IPS DF 6.9 (cell line): Measurements from ENCODE around the gene BRD9.
"Not testable (repeated sequence)": the region's sequence is repeated elsewhere in the genome, so short reads cannot be mapped to it uniquely, and the experiment has no call there.

Source experiments
- DNase-seq: peaks from one replicate; pipeline ENCODE4 v3.0.0-alpha.2; 2013; ENCODE audit warnings: low read depth, low spot score
- H3K27ac ChIP-seq: one replicate; pipeline ENCODE4 v1.5.1; 2013; ENCODE audit warnings: low read length, control low read depth
- H3K27me3 ChIP-seq: 2 replicates; pipeline ENCODE4 v1.6.1; 2013; ENCODE audit warnings: mild to moderate bottlenecking, low read length; ENCODE audit not compliant: control insufficient read depth, insufficient read depth
- H3K36me3 ChIP-seq: 2 replicates; pipeline ENCODE4 v1.6.1; 2013; ENCODE audit warnings: low read length; ENCODE audit not compliant: control insufficient read depth, insufficient read depth
- H3K4me1 ChIP-seq: 2 replicates; pipeline ENCODE4 v1.6.1; 2013; ENCODE audit warnings: low read length; ENCODE audit not compliant: control insufficient read depth, insufficient read depth
- H3K4me3 ChIP-seq: 2 replicates; pipeline ENCODE4 v1.5.1; 2013; ENCODE audit warnings: mild to moderate bottlenecking, low read length
- H3K9me3 ChIP-seq: 2 replicates; pipeline ENCODE4 v1.6.1; 2013; ENCODE audit warnings: low read length, inconsistent platforms; ENCODE audit not compliant: control insufficient read depth, insufficient read depth
- WGBS: extraction: QIAGEN DNeasy Blood & Tissue Kit; methylation state at CpG from one replicate; pipeline ENCODE4 v1.1.7; 2013; ENCODE audit warnings: mixed read lengths, missing lambda C conversion rate; ENCODE audit not compliant: insufficient read length, insufficient coverage; 5-methylcytosine and 5-hydroxymethylcytosine counted together

Gene BRD9

GRCh38 chr5:932628-933250, 40.1 kb upstream of the BRD9 start:
- no peak overlapping the region for H3K27ac ChIP-seq
- no peak for DNase-seq
- H3K4me3 ChIP-seq, result no peak overlapping the region
- WGBS, result no CpG with 5 or more reads among the region's 4 CpGs
- H3K4me1 ChIP-seq, result no peaks in the 10 kb centered on the region
- H3K9me3 ChIP-seq, result no peaks in the 10 kb centered on the region
- no peaks in the 10 kb centered on the region for H3K27me3 ChIP-seq
- no peaks in the 10 kb centered on the region for H3K36me3 ChIP-seq

GRCh38 chr5:932151-932627, 39.6 kb upstream of the BRD9 start:
- H3K9me3 ChIP-seq, result no peaks in the 10 kb centered on the region
- H3K4me1 ChIP-seq, result no peaks in the 10 kb centered on the region
- H3K27ac ChIP-seq, result no peak overlapping the region
- H3K36me3 ChIP-seq, result no peaks in the 10 kb centered on the region
- H3K4me3 ChIP-seq, result no peak overlapping the region
- no peak for DNase-seq
- WGBS, result no CpG with 5 or more reads among the region's 8 CpGs
- no peaks in the 10 kb centered on the region for H3K27me3 ChIP-seq

- Histone ChIP-seq H3K9me3 (no peaks in the 10 kb centered on the region), H3K27me3 (peaks cover under 1% of the 10 kb centered on the region; the same call in 1 of the 2 replicates), H3K36me3 (no peaks in the 10 kb centered on the region), H3K4me3 (no peak overlapping the region), H3K27ac (no peak overlapping the region), H3K4me1 (no peaks in the 10 kb centered on the region)
- no peak for DNase-seq
- no CpG with 5 or more reads among the region's 13 CpGs for WGBS
Observed at GRCh38 chr5:931570-932145, 39.1 kb upstream of the BRD9 start.

GRCh38 chr5:930866-931265, 38.3 kb upstream of the BRD9 start:
- no CpG with 5 or more reads among the region's 8 CpGs for WGBS
- no peak for DNase-seq
- Histone ChIP-seq H3K9me3 (no peaks in the 10 kb centered on the region), H3K27me3 (peaks cover 6% of the 10 kb centered on the region), H3K27ac (no peak overlapping the region), H3K4me3 (no peak overlapping the region), H3K4me1 (no peaks in the 10 kb centered on the region), H3K36me3 (no peaks in the 10 kb centered on the region)

DNA sequence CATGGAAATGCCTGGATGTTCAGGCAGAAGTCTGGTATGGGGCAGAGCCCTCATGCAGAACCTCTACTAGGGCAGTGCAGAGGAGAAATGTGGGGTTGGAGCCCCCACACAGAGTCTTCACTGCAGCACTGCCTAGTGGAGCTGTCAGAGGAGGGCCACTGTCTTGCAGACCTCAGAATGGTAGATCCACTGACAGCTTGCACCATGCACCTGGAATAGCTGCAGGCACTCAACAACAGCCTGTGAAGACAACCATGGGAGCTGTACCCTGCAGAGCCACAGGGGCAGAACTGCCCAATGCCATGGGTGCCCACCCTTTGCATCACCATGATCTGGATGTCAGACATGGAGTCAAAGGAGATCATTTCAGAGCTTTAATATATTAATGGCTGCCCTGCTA, 37.0 kb upstream of the BRD9 start:
- Histone ChIP-seq H3K9me3 (no peaks in the 10 kb centered on the region), H3K27ac (no peak overlapping the region), H3K27me3 (peaks cover 6% of the 10 kb centered on the region), H3K4me3 (no peak overlapping the region), H3K36me3 (no peaks in the 10 kb centered on the region), H3K4me1 (no peaks in the 10 kb centered on the region)
- no peak for DNase-seq

DNA sequence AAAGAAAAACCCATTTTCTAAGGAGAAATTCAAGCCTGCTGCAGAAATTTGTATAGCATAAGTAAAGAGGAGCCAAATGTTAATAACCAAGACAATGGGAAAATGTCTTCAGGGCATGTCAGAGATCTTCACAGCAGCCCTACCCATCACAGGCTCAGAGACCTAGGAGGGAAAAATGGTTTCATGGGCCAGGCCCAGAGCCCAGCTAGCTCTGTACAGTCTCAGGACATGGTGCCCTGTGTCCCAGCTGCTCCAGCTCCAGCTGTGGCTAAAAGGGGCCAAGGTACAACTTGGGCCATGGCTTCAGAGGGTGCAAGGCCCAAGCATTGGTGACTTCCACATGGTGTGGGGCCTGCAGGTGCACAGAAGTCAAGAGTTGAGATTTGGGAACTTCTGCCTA, 36.6 kb upstream of the BRD9 start:
- H3K9me3 ChIP-seq, H3K36me3 ChIP-seq, H3K27me3 ChIP-seq, H3K4me1 ChIP-seq, DNase-seq, H3K4me3 ChIP-seq, H3K27ac ChIP-seq: not testable (repeated sequence)

DNA sequence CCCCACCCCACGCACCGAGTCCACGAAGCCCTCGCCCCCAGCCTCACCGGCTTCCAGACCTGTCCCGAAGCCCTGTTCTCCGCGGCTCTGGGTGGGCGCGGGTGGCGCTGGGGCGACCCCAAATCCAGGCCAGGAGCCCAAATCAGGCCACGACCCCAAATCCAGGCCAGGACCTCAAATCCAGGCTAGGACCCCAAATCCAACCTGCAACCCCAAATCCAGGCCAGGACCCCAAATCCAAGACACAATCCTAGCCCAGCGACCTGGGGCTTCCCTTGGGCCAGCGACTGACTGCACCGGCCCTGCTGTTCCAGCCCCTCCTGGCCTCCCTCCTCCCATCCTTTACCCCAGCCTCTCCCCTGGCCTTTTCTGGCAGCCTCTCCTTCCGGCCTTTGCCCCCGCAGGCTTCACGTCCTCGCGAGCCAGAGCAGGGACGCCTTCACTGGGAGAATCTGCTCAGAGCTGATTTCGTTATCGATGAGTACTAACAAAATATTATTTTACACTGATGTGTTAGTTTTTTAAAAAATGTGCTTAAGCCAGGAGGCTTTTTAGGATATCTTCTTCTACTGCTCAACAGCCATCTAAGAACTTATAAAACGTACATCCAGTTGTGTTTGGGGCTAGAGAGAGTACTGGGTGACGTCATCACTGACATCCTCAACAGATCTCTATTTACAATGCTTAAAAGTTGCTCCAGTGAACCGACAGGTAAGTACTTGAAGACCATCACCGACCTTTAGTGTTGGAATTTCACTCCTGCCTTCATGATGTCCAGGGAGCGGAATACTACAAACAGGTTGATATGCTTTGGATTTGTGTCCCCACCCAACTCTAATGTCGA, 34.8 kb upstream of the BRD9 start:
- H3K27me3 ChIP-seq, result peaks cover 6% of the 10 kb centered on the region
- no peak for DNase-seq
- H3K36me3 ChIP-seq, result no peaks in the 10 kb centered on the region
- no peak overlapping the region for H3K27ac ChIP-seq
- no peaks in the 10 kb centered on the region for H3K9me3 ChIP-seq
- no peaks in the 10 kb centered on the region for H3K4me1 ChIP-seq
- WGBS, result no CpG with 5 or more reads among the region's 30 CpGs
- H3K4me3 ChIP-seq, result peak overlapping the region; percentile 4; the same call in 1 of the 2 replicates

DNA sequence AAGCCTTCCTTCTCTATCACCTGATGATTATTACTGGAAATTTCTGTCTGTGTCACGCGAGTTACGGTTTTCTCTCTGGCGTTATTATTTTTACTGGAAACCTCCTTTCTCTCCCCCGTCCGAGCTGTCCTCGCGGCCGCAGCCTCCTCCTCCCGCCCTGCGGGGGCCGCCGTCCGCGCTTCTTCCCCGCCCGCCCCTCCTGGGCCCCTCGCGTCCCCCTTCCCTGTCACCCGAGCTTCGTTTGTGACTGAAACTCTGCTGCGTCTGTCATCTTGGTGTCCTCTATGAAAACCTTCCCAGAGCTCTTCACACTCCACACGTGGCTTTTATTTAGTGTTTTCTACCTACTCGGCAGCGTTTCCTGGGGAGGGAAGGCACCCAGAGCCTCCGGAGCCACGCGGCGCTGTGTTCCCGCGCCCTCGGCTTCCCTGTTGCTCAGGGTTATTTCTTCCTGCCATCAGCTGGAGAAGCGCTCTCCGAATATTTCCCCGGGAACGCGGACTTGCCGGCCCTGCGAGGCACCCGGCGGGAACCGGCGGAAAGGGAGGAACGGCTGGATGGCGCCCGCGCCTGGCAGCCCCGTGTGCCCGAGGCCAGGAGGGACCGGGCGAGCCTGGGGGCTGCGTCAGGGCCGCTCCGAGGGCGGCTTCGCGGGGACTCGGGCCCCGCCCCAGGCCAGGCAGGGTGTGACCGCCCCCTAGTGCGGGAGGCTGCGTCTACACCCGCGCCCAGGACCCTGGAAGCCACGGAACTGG, 34.0 kb upstream of the BRD9 start:
- Histone ChIP-seq H3K36me3 (no peaks in the 10 kb centered on the region), H3K9me3 (no peaks in the 10 kb centered on the region), H3K4me1 (no peaks in the 10 kb centered on the region), H3K4me3 (peak overlapping the region; percentile 4; the same call in 1 of the 2 replicates), H3K27ac (no peak overlapping the region), H3K27me3 (peaks cover 6% of the 10 kb centered on the region)
- WGBS, result no CpG with 5 or more reads among the region's 65 CpGs
- peak; percentile 25 for DNase-seq

GRCh38 chr5:923281-923873, 30.8 kb upstream of the BRD9 start:
- no CpG with 5 or more reads among the region's 17 CpGs for WGBS
- no peaks in the 10 kb centered on the region for H3K4me1 ChIP-seq
- no peak overlapping the region for H3K27ac ChIP-seq
- H3K4me3 ChIP-seq, result no peak overlapping the region
- H3K27me3 ChIP-seq, result peaks cover 6% of the 10 kb centered on the region
- H3K36me3 ChIP-seq, result no peaks in the 10 kb centered on the region
- peak; percentile 43 for DNase-seq
- no peaks in the 10 kb centered on the region for H3K9me3 ChIP-seq
